RWPE2 (cell line): ENCODE measurements around the gene COL15A1.

Source experiments
- ATAC-seq: fragments of 200-7000 bp; cut with Tn5 transposase; 3 replicates; pipeline ENCODE4 v1.9.1; 2021; ENCODE audit warnings: low read depth
- DNase-seq: peaks from one replicate; pipeline ENCODE4 v3.0.0-alpha.2; 2020; ENCODE audit warnings: low spot score
- H3K27ac ChIP-seq: fragments of 450-650 bp; 2 replicates; pipeline ENCODE4 v1.5.1; 2017; ENCODE audit warnings: mild to moderate bottlenecking; ENCODE audit not compliant: poor library complexity, severe bottlenecking
- H3K27me3 ChIP-seq: fragments of 250-450 bp; sonication (Bioruptor Pico); 2 replicates; pipeline ENCODE4 v1.5.1; 2021; ENCODE audit warnings: mild to moderate bottlenecking, moderate library complexity; ENCODE audit not compliant: insufficient read depth, poor library complexity, severe bottlenecking
- H3K36me3 ChIP-seq: fragments of 250-450 bp; sonication (Bioruptor Pico); 2 replicates; pipeline ENCODE4 v1.5.1; 2020; ENCODE audit warnings: low read depth, mild to moderate bottlenecking, moderate library complexity
- H3K4me1 ChIP-seq: fragments of 250-450 bp; sonication (Bioruptor Pico); 2 replicates; pipeline ENCODE4 v1.5.1; 2021; ENCODE audit warnings: mild to moderate bottlenecking, moderate library complexity; ENCODE audit not compliant: insufficient read depth, poor library complexity, severe bottlenecking
- H3K4me3 ChIP-seq: fragments of 250-450 bp; sonication (Bioruptor Pico); 2 replicates; pipeline ENCODE4 v1.5.1; 2021; ENCODE audit warnings: mild to moderate bottlenecking, moderate library complexity; ENCODE audit not compliant: severe bottlenecking
- H3K9me3 ChIP-seq: fragments of 250-450 bp; sonication (Bioruptor Pico); 2 replicates; pipeline ENCODE4 v1.5.1; 2021; ENCODE audit warnings: mild to moderate bottlenecking, moderate library complexity; ENCODE audit not compliant: severe bottlenecking
- TF ChIP-seq, protein P1 (sequence below): fragments of 450-650 bp; IDR thresholded peaks from one replicate; pipeline ENCODE4 v1.5.1; 2017; ENCODE audit warnings: mild to moderate bottlenecking, moderate library complexity; ENCODE audit not compliant: poor library complexity, severe bottlenecking

The COL15A1 gene

DNA sequence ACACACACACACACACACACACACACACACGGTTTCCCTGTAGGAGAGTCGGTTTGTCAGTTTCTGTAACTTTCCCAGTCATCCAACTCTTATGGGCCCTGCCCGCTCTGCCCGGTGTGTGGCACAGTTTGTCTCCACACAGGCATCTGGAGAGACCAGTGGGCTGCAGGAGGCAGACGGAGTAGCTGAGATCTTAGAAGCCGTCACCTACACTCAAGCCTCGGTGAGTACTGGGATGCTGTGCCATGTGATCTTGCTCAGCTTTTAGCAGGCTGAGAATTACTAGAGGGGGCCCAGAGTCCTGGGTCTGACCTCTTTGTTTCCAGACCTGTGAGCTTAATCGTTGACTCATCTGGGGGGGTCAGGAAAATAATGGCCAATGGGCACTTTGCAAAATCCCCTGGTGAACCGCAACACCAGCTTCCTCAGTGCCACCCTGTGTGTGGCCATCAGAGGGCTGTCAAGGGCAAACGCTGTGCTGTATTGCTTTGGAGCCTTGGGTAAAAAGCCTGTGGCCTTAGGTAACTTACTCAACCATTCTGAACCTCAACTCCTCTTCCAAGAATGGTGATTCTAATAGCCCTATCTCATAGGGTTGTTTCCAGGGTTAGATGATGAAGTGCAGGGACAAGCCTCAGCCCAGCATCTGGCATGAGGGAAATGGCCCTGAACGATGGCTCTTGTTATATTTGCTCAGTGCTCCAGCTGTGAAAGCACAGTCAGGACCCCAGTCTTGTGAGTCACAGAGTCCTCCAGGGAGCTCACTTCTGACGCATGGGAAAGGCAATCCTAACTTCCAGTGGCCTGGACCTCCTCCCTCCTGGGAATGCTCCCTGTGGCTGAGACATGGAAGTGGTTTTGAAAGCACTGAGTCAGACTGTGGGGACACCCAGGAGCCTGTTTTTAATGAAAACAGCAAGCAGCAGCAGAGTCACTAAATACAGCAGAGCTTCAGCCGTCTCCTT, 45.6 kb downstream of the COL15A1 start:
- ATAC-seq: peak; percentile 91
- DNase-seq: no peak
- no peak overlapping the region for H3K27ac ChIP-seq
- H3K9me3 ChIP-seq: no peaks in the 10 kb centered on the region
- H3K4me3 ChIP-seq: no peak overlapping the region
- H3K36me3 ChIP-seq: no peaks in the 10 kb centered on the region
- no peaks in the 10 kb centered on the region for H3K27me3 ChIP-seq
- TF ChIP-seq, protein P1, sequence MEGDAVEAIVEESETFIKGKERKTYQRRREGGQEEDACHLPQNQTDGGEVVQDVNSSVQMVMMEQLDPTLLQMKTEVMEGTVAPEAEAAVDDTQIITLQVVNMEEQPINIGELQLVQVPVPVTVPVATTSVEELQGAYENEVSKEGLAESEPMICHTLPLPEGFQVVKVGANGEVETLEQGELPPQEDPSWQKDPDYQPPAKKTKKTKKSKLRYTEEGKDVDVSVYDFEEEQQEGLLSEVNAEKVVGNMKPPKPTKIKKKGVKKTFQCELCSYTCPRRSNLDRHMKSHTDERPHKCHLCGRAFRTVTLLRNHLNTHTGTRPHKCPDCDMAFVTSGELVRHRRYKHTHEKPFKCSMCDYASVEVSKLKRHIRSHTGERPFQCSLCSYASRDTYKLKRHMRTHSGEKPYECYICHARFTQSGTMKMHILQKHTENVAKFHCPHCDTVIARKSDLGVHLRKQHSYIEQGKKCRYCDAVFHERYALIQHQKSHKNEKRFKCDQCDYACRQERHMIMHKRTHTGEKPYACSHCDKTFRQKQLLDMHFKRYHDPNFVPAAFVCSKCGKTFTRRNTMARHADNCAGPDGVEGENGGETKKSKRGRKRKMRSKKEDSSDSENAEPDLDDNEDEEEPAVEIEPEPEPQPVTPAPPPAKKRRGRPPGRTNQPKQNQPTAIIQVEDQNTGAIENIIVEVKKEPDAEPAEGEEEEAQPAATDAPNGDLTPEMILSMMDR: no peak
- no peaks in the 10 kb centered on the region for H3K4me1 ChIP-seq

DNA sequence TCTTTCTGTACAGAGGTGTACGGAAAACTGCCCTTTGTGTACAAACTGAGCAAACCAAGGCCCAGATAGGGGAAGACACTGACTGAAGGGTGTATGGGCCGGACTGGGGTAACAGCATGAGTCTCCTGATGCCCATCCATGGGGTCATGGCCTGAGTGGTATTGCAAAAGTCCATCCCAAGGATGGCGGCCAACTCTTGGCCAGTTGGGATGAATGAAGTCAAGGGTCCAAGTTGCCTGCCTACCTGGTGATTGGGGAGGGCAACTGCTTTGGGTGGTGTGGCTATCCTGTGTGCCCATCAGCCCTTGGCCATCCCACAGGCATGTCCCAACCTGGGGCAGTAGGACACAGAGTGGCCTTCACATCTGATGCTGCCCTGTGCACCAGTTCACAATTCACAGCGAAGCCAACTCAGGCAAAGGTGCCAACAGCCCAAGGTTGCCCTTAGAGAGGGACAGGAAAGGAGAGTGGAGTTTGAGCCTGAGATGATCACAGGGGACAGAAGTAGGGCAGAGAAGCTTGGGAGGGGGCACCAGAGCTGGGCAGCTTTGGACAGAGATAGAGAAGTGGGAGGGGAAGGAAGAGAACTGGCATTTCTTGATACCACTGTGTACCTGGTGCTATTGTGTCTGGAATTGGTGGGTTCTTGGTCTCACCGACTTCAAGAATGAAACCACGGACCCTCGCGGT, 46.6 kb downstream of the COL15A1 start:
- no peaks in the 10 kb centered on the region for H3K27me3 ChIP-seq
- no peak overlapping the region for H3K27ac ChIP-seq
- no peak for DNase-seq
- no peaks in the 10 kb centered on the region for H3K4me1 ChIP-seq
- ATAC-seq: no peak
- H3K36me3 ChIP-seq: no peaks in the 10 kb centered on the region
- no peak overlapping the region for H3K4me3 ChIP-seq
- no peaks in the 10 kb centered on the region for H3K9me3 ChIP-seq
- TF ChIP-seq, protein P1: no peak

DNA sequence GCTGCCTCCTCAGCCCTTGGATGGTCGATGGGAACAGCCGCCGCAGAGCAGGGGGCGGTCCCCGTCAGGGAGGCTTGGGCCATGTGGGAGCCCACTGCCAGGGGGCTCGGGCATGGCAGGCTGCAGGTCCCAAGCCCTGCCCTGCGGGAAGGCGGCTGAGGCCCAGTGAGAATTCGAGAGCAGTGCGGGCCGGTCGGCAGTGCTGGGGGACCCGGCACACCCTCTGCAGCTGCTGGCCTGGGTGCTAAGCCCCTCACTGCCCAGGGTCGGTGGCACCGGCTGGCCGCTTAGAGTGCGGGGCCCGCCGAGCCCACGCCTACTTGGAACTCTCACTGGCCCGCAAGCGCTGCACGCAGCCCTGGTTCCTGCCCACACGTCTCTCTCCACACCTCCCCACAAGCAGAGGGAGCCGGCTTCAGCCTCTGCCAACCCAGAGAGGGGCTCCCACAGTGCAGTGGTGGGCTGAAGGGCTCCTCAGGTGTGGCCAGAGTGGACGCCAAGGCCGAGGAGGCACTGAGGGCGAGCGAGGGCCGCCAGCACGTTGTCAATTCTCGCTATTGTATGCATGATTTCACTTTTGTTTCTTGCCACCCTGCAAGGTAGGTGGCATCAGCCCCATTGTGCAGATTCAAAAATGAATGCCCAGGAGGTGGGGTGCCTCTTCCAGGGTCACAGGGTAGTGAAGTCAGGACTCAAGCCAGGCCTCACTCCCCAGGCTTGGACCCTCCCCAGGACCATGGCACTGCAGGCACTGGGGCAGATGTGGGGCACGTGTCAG, 48.6 kb downstream of the COL15A1 start:
- ATAC-seq: no peak
- Histone ChIP-seq H3K9me3 (no peaks in the 10 kb centered on the region), H3K4me3 (no peak overlapping the region), H3K27me3 (no peaks in the 10 kb centered on the region), H3K27ac (no peak overlapping the region), H3K4me1 (no peaks in the 10 kb centered on the region), H3K36me3 (no peaks in the 10 kb centered on the region)
- peak; percentile 61 for DNase-seq
- TF ChIP-seq, protein P1: no peak

DNA sequence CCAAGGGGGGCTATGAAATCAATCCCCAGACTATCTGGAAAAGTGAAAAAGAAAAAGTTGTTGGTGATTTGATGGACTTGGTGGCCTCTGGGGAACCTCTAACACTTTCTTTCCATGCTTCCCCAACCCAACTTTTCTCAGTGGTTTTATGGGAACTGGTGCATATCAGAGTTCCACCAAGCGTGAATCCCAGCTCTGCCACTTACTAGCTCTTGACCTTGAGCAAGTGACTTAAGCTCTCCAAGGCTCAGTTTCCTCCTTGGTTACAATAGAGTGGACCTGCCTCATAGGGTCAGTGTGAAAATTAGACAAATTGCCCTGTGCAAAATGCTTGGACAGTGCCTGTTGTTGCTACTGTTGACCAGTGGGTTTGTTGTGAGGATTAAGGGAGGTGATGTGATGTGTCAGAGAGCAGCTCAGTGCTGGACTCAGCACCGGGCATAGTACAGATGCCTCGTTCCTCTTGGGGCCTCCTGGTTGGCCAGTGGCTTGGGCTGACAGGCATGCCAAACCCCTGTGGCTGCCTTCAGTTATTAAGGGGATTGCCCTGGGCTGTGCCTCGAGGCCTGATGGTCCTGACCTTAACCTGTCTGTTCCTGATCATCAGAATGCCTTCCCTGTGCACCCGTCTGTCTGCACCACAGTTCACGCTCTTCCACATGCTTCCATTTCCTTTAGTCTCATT, 49.3 kb downstream of the COL15A1 start:
- no peak for ATAC-seq

More for the DNA sequence above, 49.3 kb downstream of the COL15A1 start:
- Histone ChIP-seq H3K36me3 (no peaks in the 10 kb centered on the region), H3K9me3 (no peaks in the 10 kb centered on the region), H3K4me3 (no peak overlapping the region), H3K27me3 (no peaks in the 10 kb centered on the region), H3K4me1 (no peaks in the 10 kb centered on the region), H3K27ac (no peak overlapping the region)
- TF ChIP-seq, protein P1: no peak
- no peak for DNase-seq
